AG08395 (cell line): Measurements from ENCODE around the gene DLG2.

Experiments
- DNase-seq: peaks from one replicate; pipeline ENCODE4 v3.0.0; 2012; ENCODE audit warnings: mixed read lengths, low spot score

DLG2 gene

GRCh38 chr11:83923961-83924360 lies 1703.2 kb downstream of the DLG2 start:
- DNase-seq = no peak

- DNase-seq = no peak
Observed at GRCh38 chr11:83922953-83923352, 1704.2 kb downstream of the DLG2 start.

DNA sequence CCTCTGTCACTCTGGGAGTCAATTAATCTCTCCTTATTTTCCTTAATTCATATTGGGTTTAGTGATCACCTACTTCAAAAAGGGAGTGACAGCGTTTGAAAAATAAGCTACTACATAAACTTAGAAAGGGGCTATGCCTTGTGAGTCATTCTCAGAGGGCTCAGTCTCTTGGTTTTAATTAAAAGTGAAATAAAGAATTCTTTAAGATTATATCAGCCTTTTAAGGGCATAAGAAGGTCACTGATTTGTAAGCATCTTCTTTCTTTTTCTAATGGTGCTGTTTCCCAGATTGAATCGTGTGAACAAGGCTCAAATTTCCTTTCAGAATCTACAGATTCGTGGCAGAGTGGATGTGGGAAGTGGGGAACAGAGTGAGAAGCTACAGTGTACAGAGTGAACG lies 1704.8 kb downstream of the DLG2 start:
- DNase-seq = no peak

- DNase-seq = no peak
Observed at GRCh38 chr11:83921447-83922192, 1705.5 kb downstream of the DLG2 start.

GRCh38 chr11:83918476-83918875 lies 1708.7 kb downstream of the DLG2 start:
- no peak for DNase-seq

DNA sequence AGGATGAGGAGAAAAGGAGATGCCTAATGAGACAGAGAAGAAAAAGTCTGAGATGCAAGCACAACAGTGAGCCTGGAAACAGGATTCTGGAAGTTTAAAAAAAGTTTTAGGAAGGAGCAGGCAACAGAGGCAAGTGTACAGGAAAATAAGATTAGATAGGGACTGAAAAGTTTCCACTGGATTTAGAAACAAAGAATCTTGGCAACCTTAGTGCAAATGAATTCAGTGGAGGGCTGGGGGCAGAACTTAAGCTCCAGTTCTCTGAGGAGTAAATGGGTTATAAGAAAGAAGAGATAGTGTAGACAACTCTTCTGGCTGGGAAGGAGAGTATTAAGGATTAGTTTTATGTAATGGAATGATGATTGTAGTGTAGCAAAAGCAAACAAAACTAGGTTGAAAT lies 1712.1 kb downstream of the DLG2 start:
- DNase-seq = no peak

GRCh38 chr11:83909579-83910534 lies 1717.3 kb downstream of the DLG2 start:
- no peak for DNase-seq

DNA sequence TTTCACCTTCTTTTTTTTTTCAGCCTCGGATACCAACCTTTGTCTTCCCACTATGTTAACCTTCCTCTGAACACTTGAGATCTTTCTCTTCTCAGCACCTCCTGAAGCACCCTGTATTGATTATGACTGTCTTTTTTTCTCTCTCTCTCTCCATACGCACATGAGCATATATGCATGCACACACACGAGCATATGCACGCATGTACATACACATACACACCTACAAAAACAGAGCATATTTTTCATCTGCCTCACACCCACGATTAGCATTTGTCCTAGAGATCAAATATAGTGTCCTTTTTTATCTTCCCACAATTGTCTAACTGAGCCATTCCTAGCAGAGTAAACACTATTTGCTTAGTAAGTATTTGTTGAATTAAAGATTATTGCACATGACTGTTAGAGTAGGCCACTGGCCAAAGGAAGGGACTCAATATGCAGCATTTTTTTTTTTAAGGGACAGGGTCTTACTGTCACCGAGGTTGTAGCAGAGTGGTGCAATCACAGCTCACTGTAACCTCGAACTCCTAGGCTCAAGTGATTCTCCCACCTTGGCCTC lies 1718.8 kb downstream of the DLG2 start:
- DNase-seq = no peak

- DNase-seq = no peak
Observed at GRCh38 chr11:83895516-83895915, 1731.6 kb downstream of the DLG2 start.

- no peak for DNase-seq
Observed at GRCh38 chr11:83881428-83881827, 1745.7 kb downstream of the DLG2 start.

- DNase-seq = no peak
Observed at GRCh38 chr11:83871054-83871453, 1756.1 kb downstream of the DLG2 start.

GRCh38 chr11:83866655-83867054 lies 1760.5 kb downstream of the DLG2 start:
- no peak for DNase-seq

DNA sequence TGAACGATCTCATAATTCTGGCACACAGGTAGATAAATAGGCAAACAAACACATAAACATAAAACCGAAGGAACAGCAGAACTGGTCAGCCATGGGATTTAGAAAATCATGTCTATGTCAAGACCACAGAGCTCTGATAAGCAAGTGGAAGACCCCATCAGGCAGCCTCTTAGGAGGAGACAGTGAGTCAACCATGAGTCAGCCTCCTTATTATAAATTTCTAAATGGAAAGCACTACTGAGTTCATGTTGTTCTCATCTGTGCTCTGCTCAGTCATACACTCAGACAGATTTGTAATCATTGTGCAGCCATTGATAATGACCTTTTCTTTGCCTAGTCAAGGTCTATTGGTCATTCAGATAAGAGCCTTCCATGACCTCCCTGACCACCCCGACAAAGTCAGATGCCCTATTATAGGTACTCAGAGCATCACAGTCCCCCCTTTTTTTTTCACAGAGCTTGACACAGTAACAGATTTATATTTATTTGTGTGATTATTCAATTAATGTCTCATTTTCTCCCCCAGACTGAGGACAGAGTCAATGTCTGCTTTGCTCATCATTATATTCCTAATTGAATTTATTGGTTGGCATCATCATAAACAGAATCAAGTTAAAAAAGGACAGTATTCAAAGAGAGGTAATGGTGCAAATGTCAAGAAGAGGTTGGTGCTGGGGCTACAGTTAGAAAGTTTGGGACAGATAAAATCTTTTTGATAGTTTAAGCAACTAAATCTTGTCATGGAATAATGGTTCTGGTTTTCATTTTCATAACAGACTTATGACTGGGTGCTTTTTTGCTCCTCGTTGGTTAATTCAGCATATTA lies 1761.3 kb downstream of the DLG2 start:
- peak; percentile 6 for DNase-seq

DNA sequence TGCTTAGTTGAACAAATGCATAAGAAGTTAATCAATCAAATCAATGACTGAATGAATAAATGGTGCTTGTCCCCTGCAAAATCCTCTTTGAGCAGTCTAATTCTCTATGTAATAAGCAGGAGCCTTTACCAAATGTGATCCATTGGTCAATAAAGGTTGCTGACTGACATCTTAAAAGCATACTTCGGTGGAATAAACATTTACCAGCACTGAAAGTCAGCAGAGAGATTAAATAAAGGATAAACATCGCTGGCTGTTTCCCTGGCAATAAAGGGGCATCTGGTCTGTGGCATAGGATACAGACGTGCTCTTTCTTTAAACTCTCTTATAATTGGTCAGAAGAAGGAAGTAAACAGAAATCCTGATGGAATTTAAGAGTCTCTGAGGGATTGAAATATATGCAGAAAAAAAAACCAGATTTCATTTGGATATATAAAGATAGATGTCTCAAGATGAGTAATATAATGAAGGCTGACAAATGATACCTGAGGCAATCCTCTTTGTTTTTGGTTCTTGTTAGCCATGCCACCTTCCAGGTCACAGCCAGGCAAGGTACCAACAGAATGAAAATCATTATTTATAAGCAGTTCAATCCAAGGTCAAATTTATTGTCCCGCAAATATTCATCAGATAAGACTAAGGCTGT lies 1762.6 kb downstream of the DLG2 start:
- no peak for DNase-seq

DNA sequence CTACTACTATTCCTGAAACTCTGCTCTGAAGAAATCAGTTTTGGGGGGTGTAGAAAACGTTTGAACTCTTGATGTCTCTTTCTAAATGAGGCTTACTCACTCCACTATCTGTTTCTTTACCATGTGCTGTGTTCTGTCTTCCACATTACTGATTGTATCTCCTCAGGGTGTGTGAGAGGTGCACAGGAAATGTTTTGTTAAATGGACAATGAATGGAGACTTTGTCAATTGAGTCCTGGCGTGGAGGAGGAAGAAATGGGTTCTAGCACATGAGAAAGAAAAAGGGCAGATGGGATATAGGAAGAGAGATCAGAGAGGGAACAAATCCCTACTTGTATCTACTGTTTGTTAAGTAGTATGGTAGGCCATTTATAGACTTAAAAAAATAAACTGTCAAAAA lies 1763.9 kb downstream of the DLG2 start:
- DNase-seq = no peak

DNA sequence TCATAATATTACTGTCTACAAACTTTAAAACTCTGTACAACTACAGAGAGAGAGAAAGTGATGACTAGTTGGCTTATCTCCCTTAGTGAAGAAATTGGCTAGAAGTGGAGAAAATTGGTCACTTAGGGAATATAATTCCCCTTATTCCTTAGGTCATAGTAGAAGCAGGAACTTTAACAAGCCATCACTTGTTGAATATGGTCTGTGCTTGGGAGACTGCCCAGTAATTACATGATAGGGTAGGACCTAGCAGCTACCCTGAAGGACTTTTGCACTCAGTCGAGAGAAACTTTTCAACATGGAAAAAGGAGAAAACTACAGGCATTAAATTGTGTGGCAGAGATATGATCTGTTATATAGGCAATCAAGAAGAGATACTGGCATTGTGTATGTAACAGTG lies 1764.5 kb downstream of the DLG2 start:
- DNase-seq = no peak

DNA sequence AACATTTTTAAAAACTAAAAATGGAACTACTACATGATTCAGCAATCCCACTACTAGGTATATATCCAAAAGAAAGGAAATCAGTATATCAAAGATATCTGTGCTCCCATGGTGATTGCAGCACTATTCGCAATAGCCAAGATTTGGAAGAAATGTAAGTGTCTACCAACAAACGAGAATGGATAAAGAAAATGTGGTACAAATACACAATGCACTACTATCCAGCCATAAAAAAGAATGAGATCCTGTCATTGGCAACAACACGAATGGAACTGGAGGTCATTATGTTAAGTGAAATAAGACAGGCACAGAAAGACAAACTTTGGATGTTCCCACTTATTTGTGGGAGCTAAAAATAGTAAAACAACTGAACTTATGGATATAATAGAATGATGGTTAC lies 1765.1 kb downstream of the DLG2 start:
- DNase-seq = no peak

DNA sequence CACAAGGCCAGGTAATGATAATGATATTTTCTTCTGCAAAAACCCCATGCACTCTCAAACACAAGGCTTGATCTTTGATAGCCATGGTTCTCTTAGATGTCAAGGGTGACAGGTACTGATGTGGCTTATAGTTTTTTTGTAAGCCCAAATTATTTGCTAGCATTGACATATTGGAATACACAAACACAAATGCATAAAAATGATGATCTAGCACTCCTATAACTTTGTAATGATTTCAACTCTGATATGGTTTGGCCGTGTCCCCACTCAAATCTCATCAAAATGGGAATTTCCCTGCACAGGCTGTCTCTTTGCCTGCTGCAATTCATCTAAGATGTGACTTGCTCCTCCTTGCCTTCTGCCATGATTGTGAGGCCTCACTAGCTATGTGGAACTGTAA lies 1768.5 kb downstream of the DLG2 start:
- DNase-seq = no peak

DNA sequence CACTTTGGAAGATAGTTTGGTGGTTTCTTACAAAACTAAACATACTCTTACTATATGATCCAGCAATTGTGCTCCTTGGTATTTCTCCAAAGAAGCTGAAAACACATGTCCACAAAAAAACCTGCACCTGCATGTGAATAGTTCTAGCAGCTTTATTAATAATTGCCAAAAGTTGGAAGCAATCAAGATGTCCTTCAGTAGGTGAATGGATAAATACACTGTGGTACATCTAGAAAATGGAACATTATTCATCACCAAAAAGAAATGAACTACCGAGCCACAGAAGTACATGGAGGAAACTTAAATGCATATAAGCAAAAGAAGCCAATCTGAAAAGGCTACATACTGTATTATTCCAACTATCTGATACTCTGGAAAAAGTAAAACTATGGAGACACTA lies 1771.9 kb downstream of the DLG2 start:
- no peak for DNase-seq

- no peak for DNase-seq
Observed at GRCh38 chr11:83852775-83853442, 1774.2 kb downstream of the DLG2 start.

- DNase-seq = no peak
Observed at GRCh38 chr11:83852012-83852411, 1775.1 kb downstream of the DLG2 start.
